NCI-H345 (cell line): Measurements from ENCODE around the gene BAHCC1.

ENCODE experiments used
- DNase-seq: peaks from one replicate; lab custom pipeline; 2025; lab: John Stamatoyannopoulos, UW

The BAHCC1 gene

DNA sequence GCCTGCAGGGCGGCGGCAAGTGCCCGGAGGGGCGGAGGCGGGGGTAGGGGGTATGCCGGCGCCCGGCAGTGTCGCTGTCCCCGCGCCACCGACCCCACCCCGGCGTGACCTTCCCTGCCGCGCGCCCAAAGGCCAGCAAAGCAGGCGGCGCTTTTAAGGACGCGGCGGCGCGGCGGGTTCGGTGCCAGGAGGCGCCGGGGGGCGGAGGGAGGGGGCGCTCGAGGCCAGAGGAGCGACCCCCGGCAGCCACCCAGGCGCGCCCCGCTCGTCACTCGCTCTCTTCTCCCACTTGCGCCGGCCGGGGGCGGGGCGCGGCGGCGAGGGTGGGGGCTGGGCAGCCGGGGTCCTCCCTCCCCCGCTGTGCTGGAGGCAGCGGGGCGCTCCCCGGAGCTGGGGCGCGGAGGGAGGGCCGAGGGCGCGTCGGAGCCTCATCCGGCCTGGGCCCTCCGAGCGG is 8.6 kb upstream of the BAHCC1 start:
- peak; percentile 56 for DNase-seq

DNA sequence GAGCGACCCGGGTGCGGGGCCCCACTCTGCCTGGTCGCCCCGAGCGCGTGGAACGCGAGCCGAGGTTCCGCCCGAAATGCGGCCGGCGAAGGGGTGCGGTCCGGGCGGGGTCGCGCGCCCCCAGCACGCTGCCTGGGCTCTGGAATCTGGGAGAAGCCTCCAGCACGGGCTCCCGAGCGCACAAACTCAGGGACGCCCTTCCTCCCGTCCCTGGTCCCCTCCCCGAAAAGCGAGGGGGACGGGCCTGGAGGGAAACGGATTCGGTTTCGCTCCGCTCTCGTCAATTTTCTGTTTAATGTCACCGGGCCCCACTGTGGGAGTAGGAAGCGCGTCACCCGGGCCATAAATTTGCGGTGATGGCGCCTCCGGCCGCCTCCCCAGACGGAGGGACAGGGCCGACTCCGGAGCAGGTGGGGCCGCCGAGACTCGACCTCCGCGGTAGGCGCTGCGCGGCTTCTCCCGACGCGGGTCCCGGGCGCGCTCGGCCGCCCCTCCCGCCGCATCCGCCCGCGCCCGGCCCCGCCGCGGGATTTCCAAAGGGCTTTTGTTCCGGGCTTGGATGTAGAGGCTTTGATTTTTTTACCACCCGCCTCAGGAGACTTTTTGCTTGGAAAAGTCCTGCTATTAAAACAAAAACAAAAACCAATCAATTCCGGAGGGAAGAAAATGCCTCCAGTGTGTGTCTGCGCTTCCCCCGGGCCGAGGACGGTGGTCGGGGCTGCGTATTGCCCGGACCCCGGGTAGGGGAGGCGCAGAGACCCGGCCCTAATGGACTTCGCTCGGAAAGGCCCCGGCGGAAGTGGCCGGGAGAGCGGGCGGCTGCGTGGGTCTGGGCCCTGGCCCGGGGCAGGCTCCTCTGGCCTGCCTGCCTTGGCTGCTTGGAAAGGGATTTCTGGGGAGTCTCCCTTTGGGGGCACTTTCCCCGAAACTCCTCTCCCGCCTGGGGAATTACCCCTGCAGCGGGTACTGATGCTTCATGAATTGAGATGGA is 7.9 kb upstream of the BAHCC1 start:
- DNase-seq: peak; percentile 47

DNA sequence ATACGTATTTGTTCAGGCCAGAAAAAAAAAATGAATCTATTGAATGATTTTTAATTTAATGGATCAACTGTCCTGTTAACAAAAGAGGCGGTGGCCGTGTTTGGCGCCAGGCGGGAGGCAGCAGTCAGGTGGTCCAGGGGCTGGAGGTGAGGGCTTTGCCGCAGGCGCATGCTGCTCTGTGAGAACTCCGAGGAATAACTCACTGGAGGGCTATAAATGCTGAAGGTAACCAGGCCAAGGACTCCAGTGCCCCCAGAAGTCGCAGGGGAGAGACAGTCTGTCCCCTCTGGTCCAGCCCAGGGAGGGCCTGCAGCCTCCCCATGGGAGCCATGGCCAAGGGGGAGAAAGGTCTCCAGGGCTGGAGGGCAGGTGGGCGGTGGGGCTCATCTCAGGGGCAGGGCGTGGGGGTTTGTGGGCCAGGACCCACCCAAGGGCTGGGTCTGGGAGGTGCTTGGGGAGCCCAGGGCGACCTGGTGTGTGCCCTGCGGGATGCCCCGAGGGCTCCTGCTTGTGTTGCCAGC is 7.1 kb upstream of the BAHCC1 start:
- DNase-seq: peak; percentile 58

DNA sequence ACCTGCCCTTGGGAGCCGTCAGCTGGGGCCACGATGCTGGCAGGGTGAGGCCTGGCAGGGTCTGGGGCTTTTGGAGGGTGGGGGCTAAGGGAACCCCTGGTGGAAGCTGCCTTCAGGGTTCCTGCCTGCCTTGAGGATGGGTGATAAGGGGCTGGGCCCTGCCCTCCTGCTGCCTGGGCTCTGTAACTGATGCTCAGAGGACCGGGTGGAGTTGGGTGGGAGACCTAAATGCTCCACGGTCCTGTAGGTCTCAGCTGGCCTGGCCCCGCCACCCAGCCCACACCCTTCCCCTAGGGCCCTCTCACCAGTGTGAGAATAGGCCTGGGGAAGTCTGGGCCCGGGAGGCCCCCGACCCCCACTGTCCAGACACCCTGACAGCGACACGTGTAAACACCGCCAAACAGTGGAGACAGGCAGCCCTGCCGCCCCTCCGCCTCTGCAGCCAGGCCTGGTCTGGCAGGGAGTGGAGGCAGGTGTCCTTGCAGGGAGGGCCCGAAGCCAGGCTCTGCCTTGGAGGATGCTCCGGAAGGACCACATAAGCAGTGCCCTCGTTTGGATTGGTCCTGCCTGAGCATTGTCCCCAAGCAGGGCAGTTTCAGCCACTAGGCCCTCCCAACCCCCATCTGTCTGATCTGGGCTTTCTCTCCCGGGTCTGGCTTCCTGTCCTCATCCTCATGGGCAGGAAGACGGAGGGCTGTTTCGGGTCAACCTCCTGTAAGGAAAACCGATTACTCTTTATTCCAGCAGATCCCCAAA is 6.5 kb upstream of the BAHCC1 start:
- peak; percentile 74 for DNase-seq

DNA sequence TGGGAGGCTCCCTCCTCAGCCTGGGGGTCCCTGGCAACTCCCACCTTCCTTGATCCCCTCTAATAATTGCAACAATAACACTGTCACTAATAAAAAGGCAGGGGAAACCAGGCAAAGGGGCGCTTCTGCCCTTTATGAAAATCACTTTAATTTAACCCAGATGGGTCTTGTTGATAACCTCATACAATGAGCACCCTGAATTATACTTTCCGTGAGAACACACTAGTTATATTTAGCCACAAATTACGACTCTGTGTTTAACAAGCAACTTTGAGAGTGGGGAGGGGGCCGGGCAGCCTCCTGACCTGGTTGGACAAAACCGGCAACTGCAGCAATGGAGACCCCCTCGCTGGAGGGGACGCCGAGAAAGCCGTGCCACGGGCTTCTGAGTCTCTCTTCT is 5.7 kb upstream of the BAHCC1 start:
- no peak for DNase-seq

DNA sequence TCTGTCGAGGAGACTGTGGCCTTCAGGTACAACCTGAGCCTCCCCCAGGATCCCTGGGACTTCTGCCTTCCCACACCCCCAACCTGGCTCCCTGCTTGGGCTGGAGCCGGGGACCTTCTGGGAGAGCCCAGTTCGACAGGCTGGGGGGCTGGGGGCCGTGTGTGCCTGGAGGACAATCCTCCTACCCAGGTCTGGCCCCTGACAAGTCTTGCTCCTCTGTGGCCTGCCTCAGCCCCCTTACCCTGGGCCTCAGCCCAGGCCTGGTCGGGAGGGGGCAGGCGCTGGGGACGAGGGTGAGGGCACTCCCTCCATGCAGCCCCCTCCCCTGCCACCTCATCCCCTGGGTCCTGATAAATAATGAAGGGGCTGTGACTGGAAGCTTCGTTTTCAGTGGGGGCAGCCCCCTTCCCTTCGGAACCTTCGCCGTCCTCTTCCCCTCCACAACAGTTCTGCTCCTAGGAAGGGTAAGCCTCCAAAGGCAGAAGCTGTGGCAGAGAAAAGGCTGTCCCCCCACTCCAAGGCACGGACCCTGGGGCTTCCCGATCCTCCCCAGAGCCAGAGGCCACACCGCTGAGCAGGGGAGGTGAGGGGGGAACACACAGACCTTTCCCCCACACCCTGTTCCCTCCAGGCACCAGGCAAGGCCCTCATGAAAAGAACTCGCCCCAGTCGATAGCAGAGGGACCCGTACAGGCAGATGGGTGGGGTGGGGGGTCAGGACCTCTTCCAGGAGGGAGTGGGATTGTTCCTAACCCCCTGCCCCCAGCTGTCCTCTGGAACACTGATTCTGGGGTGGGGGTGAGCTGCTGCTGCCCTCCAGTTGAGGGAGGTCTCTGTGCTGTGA is 5.0 kb upstream of the BAHCC1 start:
- no peak for DNase-seq

DNA sequence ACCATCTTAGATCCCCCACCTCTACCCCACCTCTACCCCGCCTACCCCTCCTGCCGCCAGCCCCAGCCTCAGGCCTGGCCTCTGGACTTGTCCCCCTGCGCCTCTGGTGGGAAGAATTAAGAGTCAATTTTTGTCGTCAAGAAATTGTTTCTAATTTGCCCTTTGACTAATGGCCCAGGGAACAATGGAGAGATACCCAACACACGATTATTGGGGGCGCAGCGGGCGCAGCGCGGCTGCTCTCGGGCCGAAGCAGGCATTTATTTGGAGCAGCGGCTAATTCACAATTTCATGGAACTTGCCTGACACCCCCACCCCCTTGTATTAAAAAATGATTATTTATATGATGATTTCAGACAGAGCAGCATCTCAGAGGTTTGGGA is 4.4 kb upstream of the BAHCC1 start:
- DNase-seq: no peak

DNA sequence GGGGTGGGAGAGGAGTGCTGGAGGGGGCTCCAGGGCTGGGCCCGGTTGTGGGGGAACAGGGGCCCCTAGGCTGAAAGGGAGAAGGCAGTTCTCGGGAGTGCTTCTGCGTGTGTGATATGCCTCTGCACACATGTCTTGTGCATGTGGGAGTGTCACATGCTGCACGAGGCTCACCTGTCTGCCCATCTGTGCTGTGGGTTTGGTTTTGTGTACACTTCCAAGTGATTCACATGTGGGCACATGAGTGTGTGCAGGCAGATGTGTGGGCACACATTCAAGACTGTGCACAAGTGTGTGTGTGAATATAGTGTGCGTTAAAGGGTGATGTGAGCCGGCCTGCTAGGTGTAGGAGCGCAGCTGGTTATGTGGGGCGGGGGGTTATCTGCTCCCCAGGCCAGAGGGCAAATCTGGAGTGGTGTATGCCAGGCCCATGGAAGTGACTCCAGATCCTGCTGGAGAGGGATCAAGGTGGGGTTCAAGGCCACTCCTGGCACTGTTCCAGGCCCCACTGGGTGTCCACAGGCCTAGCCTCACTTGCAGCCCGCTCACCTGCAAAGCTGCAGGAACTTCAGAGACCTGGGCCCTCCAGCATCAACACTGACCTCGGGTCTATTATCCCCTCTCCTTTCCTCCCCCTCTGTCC is 3.8 kb upstream of the BAHCC1 start:
- DNase-seq: no peak

DNA sequence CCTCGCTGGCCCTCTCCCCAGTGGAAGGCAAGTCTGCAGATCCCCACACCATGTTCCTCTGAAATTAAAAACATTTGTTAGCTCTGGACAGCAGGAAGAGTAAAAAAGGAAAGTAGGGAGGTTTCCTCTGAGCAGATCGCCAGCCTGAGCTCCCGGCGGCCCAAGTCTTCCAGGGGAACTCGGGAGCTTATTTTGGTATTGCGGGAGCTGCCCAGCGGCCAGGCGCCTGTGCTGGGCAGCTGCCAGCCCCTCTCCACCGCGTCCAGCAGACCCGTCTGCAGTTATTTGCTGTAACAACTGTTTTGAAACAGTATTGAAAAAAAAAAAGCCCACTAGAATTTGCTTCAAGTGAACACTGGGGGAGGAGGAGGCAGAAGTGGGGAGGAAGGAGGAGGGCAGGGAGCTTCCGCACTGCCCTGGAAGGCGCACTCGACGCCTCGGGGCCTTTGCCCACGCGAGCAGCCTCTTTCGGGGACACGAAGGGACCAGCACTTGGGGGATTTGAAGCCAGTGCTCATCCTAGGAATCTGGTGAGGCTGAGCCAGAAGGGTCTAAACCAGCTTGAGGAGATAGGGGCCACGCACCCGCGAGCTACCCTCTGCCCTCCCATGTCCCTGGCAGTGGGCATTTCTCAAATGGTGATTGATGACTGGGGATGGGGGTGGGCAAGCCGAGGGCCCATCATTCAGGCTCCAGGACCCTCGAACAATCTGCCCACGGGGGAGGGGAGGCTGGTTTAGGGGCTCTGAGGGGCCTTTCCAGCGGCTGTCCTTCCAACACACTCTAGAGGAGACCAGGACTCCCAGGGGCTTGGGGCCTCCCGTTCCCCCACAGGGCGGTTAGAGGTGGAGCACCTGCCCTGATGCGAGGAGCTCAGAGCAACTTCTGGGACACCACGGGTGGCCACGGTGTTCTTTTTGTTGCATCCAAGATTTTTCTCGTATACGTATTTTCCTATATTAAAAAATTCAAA is 3.0 kb upstream of the BAHCC1 start:
- no peak for DNase-seq

DNA sequence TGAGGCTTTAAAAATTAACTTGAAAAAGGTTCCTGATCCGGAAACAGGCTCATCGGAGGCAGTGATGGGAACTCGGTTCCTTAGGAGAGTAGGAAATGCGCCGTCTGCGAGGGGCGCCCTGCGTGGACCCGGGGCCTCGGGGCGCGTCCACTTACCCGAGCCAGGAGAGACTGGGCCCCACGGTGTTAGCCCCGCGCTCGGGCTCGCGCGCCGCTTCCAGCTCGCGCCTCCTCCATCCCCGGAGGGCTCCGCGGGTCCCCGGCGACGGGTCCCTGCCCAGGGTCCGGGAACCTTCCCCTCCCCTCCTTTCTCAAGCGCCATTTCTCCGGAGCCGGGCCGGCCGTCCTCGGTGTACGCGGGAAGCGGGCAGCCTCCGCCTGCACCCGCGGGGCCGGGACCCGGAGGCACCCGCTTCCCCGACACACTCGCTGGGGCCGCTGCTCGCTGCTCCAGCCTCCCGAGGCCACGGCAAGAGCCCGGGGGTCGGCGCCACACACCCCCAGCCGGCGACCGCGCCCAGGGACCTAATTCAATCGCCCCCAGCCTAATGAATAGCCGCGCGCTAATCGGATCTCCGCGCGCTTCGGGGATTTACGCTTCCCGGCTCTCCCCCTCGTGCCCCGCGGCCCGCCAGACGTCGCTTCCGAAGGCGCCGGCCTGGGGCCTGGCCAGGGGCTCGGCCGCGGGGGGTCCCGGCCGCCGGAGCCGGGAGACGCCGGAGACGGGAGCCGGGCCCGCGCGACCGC is 2.2 kb upstream of the BAHCC1 start:
- DNase-seq: no peak

DNA sequence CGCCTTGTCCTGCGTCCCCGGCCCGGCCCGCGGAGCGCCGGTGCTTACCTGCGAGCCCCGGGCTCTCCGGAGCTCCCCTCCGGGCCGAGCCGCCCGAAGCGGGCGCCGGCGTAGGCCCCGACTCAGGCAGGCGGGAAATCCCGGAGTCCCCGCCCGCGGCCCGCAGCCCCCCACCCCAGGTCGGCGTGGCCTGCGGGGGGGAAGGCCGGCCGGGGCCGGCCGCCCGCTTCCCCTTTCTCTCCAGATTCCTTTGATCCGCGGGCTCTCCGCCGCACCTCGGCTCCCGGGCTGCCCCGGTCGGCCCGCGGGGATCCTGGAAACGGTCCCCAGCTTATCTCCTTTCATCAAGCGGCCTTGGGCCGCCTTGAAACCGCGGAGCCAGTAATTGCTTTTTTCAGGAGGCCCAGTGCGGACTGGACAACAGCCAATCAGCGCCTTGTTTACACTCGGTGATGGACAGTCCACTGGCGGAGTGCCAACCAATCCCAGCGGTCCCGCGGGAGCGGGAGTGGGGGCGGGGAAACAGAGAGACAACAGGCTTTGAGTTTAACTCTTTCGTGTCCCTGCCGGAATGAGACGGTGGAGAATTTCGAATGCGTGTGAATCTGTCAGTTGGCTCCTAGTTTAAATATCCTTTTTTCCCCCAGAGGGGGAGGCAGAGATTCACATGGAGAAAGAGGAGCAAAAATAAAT is 1.4 kb upstream of the BAHCC1 start:
- peak; percentile 100 for DNase-seq

DNA sequence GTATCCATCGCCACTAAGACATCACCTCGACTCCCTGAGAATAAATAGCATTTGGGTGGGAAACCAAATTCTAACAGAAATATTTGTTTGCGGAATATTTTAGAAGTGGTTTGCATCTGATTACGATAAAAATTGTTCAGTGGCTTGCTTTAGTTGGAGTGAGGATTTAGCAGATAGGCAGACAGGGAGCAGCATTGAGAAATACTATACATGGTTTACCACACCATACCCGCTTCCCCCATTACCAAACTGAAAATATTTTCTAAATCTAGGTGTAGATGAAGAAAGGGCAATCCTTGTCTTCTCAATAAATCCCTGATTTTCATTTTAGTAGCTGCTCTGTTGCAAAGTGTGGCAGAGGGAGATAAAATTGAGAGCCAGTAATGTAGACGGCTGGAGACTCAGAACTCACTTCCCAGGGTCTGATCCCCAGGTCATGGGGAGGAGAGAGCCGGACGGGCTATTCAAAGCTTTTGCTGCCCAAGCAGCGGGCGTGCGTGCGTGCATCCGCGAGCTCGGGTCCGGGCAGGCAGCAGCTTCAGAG is 808 bp upstream of the BAHCC1 start:
- DNase-seq: no peak

DNA sequence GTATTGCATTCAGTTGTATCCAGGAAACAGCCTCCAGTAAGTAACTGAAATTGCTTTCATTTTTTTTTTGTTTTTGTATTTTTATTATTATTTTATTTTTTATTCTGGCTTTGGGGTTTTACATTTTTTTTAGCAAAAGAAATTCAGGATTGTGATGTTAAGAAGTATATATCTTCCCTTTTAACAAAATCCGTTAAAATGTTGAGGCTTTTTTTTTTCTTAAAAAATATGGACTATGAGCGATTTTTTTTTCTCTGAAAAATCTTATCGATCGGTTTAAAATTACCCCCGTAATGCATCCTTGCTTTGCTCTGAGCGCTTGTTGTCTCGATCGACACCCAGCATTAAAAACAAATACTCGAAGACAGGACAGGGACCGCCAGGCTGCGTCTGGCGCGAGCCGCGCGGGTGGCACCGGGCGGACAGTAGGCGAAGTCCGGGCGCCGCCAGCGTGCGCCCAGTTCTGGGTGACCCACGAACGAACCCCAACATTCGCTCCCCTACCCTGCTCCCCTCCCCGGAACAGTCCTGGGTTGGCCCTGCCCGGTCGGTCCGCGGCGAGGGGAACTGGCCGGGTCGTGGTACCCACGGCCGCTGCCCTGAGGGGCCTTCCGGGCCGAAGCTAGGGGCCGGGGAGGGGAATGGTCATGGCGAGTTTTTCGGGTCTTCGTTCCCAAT is 482 bp downstream of the BAHCC1 start:
- peak; percentile 52 for DNase-seq

DNA sequence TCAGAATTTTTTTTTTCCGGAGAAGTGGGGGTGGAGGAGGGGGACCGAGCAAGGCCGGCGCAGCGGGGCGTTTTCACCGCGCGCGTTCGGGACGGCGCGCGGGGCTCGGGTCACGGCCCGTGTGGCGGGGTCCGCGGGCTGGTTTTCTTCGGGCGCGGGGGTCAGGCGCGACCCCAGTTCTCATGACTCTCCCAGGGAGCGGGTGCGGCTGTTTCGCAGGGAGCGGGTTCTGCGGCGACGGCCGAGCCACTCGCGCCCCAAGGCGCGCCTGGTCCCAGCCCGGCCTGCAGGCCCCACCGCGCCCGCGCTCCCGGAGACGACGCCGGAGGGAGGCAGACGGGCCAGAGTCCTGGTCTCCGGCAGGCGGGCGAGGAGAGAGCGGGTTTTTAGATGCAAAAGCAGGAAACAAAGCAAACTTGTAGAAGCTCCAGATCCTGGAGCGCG is 1.0 kb downstream of the BAHCC1 start:
- DNase-seq: peak; percentile 55

DNA sequence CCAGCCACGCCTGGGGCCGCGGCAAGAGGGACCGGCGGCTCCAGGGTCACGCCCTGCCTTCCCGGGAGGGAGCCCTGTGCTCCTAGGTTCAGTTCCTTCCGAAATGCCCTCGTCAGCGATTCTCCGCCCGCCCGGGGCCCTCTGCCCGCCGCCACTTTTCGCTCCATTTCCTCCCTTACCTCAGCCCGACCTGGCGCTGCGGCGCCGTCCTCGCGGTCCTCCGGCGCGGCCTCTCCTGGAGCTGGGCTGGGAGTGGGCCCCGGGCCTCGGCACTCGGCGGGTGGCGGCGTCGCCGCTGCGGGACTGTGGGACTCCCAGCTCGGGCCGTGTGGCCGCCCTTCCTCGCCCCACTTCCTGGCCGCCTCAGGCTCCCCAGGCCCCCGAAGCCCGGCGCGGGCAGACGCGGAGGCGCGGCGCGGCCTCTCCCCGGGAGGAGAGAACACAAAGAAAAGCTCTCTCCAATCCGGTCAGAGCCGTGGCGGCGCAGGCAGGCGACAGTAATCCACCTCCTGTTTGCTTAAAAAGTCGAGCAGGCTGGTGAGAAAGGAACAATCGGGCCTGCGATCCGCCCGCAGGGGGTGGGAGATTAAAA is 1.6 kb downstream of the BAHCC1 start:
- peak; percentile 55 for DNase-seq

DNA sequence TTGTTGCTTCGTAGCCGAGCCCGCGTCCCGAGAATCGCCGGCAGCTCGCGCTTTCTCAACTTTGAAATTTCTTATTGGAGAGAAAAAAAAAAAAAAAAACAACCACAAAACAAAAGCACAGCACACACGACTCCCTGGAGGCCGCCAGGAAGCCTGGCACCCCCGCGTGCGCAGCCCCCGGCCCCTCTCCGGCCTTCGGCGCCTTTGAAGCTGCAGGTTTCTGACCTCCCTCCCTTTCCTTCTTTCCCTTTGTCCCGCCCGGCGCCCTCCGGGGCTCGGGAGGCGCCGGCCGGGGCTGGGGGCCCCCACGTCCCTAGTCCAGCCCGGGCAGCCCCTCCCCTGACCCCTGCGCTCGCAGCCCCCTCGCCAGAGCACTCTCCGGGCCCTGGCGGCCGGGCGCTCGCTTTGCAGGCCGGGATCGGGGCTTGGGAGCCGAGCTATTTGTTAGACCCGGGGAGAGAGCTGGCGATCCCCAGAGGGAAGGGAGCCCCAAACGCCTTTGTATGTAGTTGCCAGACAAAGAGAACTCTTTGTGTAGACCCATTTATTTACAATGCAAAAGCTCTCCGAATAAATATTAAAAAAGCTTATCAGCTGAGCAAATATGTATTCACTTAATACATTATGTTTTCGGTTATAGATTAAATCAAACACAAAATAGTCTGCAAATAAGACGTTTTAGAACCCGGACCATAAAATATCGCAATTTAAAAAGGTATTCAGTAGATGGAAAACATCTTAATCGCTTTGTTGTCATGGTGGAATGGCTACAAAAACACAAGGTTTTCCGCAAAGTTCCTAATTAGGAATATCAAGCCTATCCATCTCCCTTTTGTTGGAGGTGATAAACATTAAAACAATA is 2.3 kb downstream of the BAHCC1 start:
- DNase-seq: peak; percentile 69
